Breast epithelium (tissue), 3 donors: Measurements from ENCODE around the gene SLC2A14.

ENCODE experiments used
- CTCF ChIP-seq, 3 donors: fragments of 450-650 bp; IDR thresholded peaks; one replicate each; pipeline ENCODE4 v1.5.1; 2016 to 2017; ENCODE audit warnings: antibody characterized with exemption in 3 of 3, mild to moderate bottlenecking in 3 of 3, moderate library complexity in 3 of 3
- POLR2A ChIP-seq: fragments of 450-650 bp; IDR thresholded peaks from one replicate; pipeline ENCODE4 v1.6.1; 2016; ENCODE audit warnings: antibody characterized with exemption, mild to moderate bottlenecking, moderate library complexity

GRCh38 chr12:7864601-7865150, 8.0 kb downstream of the SLC2A14 start:
- TF ChIP-seq CTCF (IDR thresholded peaks at IDR 0.05) (no peak), POLR2A (no peak)
